Vagina (tissue), 2 donors: ENCODE data around the gene IMMP1L.

Experiments used
- CTCF ChIP-seq, 3 experiments: fragments of 450-650 bp in 2 of 3; fragments of 200-600 bp in 1 of 3; sonication (generic) in 1 of 3; IDR thresholded peaks; one replicate each; pipeline ENCODE4 v1.5.1; 2017 to 2019; ENCODE audit warnings: antibody characterized with exemption in 3 of 3, mild to moderate bottlenecking in 2 of 3, moderate library complexity in 2 of 3
- POLR2A ChIP-seq, 2 donors: fragments of 450-650 bp; IDR thresholded peaks; one replicate each; pipeline ENCODE4 v1.6.1; 2017; ENCODE audit warnings: antibody characterized with exemption in 2 of 2, mild to moderate bottlenecking in 2 of 2, moderate library complexity in 2 of 2
- POLR2AphosphoS5 ChIP-seq, 2 donors: sonication (generic); formaldehyde crosslinking; IDR thresholded peaks; one replicate each; pipeline ENCODE4 v1.9.0; 2017; ENCODE audit warnings: antibody characterized with exemption in 2 of 2, mild to moderate bottlenecking in 2 of 2, low read depth in 1 of 2; ENCODE audit not compliant: insufficient read depth in 1 of 2

GRCh38 chr11:31450841-31451240 lies 58.6 kb downstream of the IMMP1L start:
- TF ChIP-seq POLR2A (IDR thresholded peaks at IDR 0.05) = no peak
- TF ChIP-seq CTCF (IDR thresholded peaks at IDR 0.05) = no peak
- no peak for TF ChIP-seq POLR2AphosphoS5 (IDR thresholded peaks at IDR 0.05; ENCODE audit: insufficient read depth in 1 of 2, low read depth in 1 of 2)
